SK-N-SH (cell line): ENCODE data around the gene PTCD2.

ENCODE experiments used
- MAX ChIP-seq: IDR thresholded peaks from 2 replicates; pipeline ENCODE4 v1.4.0; 2012; ENCODE audit warnings: low read depth
- POLR2AphosphoS5 ChIP-seq: IDR thresholded peaks from 2 replicates; pipeline ENCODE4 v1.6.1; 2012; ENCODE audit warnings: low read depth, low read length
- REST ChIP-seq: IDR thresholded peaks from 2 replicates; pipeline ENCODE4 v1.6.1; 2012; ENCODE audit warnings: mild to moderate bottlenecking, low read depth, low read length, moderate library complexity
- RFX5 ChIP-seq: IDR thresholded peaks from 2 replicates; pipeline ENCODE4 v1.6.1; 2012; ENCODE audit warnings: mild to moderate bottlenecking, improper control_type of control experiment, low read length
- SIN3A ChIP-seq: IDR thresholded peaks from 2 replicates; pipeline ENCODE4 v1.6.1; 2012; ENCODE audit warnings: low read depth, mild to moderate bottlenecking, low read length, moderate library complexity, borderline replicate concordance
- YY1 ChIP-seq: IDR thresholded peaks from 2 replicates; pipeline ENCODE4 v1.4.0; 2012; ENCODE audit warnings: low read depth, mild to moderate bottlenecking
- TF ChIP-seq, protein P1 (sequence below): fragments of 200-600 bp; sonication (generic); IDR thresholded peaks from 2 replicates; pipeline ENCODE4 v1.6.1; 2017; ENCODE audit warnings: antibody characterized with exemption, mild to moderate bottlenecking, moderate library complexity
- TF ChIP-seq, protein P2 (sequence below): fragments of 150-350 bp; IDR thresholded peaks from 2 replicates; pipeline ENCODE4 v1.6.1; 2017; ENCODE audit warnings: antibody characterized with exemption, low read length, low read depth, borderline replicate concordance
- TF ChIP-seq, protein P3 (sequence below): IDR thresholded peaks from 2 replicates; pipeline ENCODE4; 2012

- TF ChIP-seq REST, result no peak
- peak; percentile 58; the same call in 1 of the 2 replicates for TF ChIP-seq POLR2AphosphoS5
- TF ChIP-seq, protein P1, sequence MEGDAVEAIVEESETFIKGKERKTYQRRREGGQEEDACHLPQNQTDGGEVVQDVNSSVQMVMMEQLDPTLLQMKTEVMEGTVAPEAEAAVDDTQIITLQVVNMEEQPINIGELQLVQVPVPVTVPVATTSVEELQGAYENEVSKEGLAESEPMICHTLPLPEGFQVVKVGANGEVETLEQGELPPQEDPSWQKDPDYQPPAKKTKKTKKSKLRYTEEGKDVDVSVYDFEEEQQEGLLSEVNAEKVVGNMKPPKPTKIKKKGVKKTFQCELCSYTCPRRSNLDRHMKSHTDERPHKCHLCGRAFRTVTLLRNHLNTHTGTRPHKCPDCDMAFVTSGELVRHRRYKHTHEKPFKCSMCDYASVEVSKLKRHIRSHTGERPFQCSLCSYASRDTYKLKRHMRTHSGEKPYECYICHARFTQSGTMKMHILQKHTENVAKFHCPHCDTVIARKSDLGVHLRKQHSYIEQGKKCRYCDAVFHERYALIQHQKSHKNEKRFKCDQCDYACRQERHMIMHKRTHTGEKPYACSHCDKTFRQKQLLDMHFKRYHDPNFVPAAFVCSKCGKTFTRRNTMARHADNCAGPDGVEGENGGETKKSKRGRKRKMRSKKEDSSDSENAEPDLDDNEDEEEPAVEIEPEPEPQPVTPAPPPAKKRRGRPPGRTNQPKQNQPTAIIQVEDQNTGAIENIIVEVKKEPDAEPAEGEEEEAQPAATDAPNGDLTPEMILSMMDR, result no peak
- no peak for TF ChIP-seq MAX
- TF ChIP-seq, protein P2, sequence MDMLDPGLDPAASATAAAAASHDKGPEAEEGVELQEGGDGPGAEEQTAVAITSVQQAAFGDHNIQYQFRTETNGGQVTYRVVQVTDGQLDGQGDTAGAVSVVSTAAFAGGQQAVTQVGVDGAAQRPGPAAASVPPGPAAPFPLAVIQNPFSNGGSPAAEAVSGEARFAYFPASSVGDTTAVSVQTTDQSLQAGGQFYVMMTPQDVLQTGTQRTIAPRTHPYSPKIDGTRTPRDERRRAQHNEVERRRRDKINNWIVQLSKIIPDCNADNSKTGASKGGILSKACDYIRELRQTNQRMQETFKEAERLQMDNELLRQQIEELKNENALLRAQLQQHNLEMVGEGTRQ, result no peak
- TF ChIP-seq SIN3A, result no peak
- TF ChIP-seq, protein P3, sequence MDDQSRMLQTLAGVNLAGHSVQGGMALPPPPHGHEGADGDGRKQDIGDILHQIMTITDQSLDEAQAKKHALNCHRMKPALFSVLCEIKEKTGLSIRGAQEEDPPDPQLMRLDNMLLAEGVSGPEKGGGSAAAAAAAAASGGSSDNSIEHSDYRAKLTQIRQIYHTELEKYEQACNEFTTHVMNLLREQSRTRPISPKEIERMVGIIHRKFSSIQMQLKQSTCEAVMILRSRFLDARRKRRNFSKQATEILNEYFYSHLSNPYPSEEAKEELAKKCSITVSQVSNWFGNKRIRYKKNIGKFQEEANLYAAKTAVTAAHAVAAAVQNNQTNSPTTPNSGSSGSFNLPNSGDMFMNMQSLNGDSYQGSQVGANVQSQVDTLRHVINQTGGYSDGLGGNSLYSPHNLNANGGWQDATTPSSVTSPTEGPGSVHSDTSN, result peak; percentile 84
- no peak for TF ChIP-seq YY1
- TF ChIP-seq RFX5, result no peak
Measured at GRCh38 chr5:72282878-72283277, 37.3 kb upstream of the PTCD2 start.
